ENCODE results near the gene FLYWCH2. TPM values are rescaled to one million over a fixed set of nuclear protein-coding genes. Genes with fewer than 3 reads are reported as not detected.

FLYWCH2 gene
- total and polyA plus RNA-seq, 2 experiments from 2014 or later: 30.9 to 45.0 TPM

- Mint-ChIP-seq H3K4me3 (peak overlapping the region; percentile 88), H3K36me3 (ENCODE audit: low read depth) (no peaks in the 10 kb centered on the region), H3K27ac (peak overlapping the region; percentile 85), H3K27me3 (ENCODE audit: insufficient read depth, low read depth, poor library complexity) (peaks cover 17% of the 10 kb centered on the region), H3K4me1 (peaks cover 17% of the 10 kb centered on the region), H3K9me3 (peaks cover 10% of the 10 kb centered on the region)
- TF ChIP-seq REST (IDR thresholded peaks at IDR 0.05; ENCODE audit: unreplicated experiment) (no peak), NANOG (IDR thresholded peaks at IDR 0.05; ENCODE audit: borderline replicate concordance) (no peak), STAT1 (IDR thresholded peaks at IDR 0.05; ENCODE audit: unreplicated experiment) (no peak)
- DNase-seq (ENCODE audit: low spot score) (no peak), ATAC-seq (peak; percentile 13)
- Histone ChIP-seq H3K4me1 (ENCODE audit: insufficient read depth) (no peaks in the 10 kb centered on the region; the same call in 1 of the 2 replicates), H3F3A (replicated peaks; ENCODE audit: low read depth) (peaks cover 4% of the 10 kb centered on the region; the same call in 1 of the 2 replicates), H3K27ac (ENCODE audit: low read depth) (0 out of 2 replicates have a peak overlapping the region, but pooled peaks have one; percentile 76), H3K4me3 (peak overlapping the region; percentile 99), H3K36me3 (ENCODE audit: insufficient read depth) (no peaks in the 10 kb centered on the region), H3K4me2 (peak overlapping the region; percentile 98), H3K27me3 (ENCODE audit: insufficient read depth) (no peaks in the 10 kb centered on the region), H2AFZ (peak overlapping the region; percentile 86; the same call in 1 of the 2 replicates), H4K20me1 (replicated peaks; ENCODE audit: insufficient read depth) (no peaks in the 10 kb centered on the region), H3K79me2 (replicated peaks; ENCODE audit: insufficient read depth) (no peaks in the 10 kb centered on the region), H3K9me2 (ENCODE audit: insufficient read depth) (no peaks in the 10 kb centered on the region)
Observed at GRCh38 chr16:2904922-2905240, 21.9 kb downstream of the FLYWCH2 start.

GRCh38 chr16:2905241-2905987 is 22.4 kb downstream of the FLYWCH2 start:
- Histone ChIP-seq H2AFZ (no peak overlapping the region), H3K4me3 (peak overlapping the region; percentile 99), H3K27ac (ENCODE audit: low read depth) (0 out of 2 replicates have a peak overlapping the region, but pooled peaks have one; percentile 76), H3K79me2 (replicated peaks; ENCODE audit: insufficient read depth) (no peaks in the 10 kb centered on the region), H3K4me1 (ENCODE audit: insufficient read depth) (no peaks in the 10 kb centered on the region; the same call in 1 of the 2 replicates), H3K27me3 (ENCODE audit: insufficient read depth) (no peaks in the 10 kb centered on the region), H3K4me2 (peak overlapping the region; percentile 98), H3F3A (replicated peaks; ENCODE audit: low read depth) (peaks cover 5% of the 10 kb centered on the region; the same call in 1 of the 2 replicates), H4K20me1 (replicated peaks; ENCODE audit: insufficient read depth) (no peaks in the 10 kb centered on the region), H3K36me3 (ENCODE audit: insufficient read depth) (no peaks in the 10 kb centered on the region), H3K9me2 (ENCODE audit: insufficient read depth) (no peaks in the 10 kb centered on the region)
- TF ChIP-seq CREB1 (CRISPR knock-in tag; IDR thresholded peaks at IDR 0.05; ENCODE audit: low read depth): peak; percentile 29
- TF ChIP-seq JUNB (IDR thresholded peaks at IDR 0.05; ENCODE audit: unreplicated experiment): no peak
- TF ChIP-seq ZNF114 (CRISPR knock-in tag; IDR thresholded peaks at IDR 0.05): no peak
- TF ChIP-seq NANOG (IDR thresholded peaks at IDR 0.05; ENCODE audit: borderline replicate concordance): no peak
- TF ChIP-seq EZH2phosphoT487 (IDR thresholded peaks at IDR 0.05; ENCODE audit: unreplicated experiment): no peak
- TF ChIP-seq REST (IDR thresholded peaks at IDR 0.05; ENCODE audit: unreplicated experiment): no peak
- TF ChIP-seq POLR2AphosphoS5 (IDR thresholded peaks at IDR 0.05; ENCODE audit: low read depth): peak; percentile 99
- TF ChIP-seq CTCF (conservative IDR thresholded peaks at IDR 0.05; ENCODE audit: low read depth in 2 of 2): no peak
- no peak for TF ChIP-seq STAT1 (IDR thresholded peaks at IDR 0.05; ENCODE audit: unreplicated experiment)
- TF ChIP-seq ETS1 (IDR thresholded peaks at IDR 0.05): 0 out of 2 replicates have a peak, but pooled peaks have one; percentile 23
- H3K4me3 Mint-ChIP-seq: peak overlapping the region; percentile 88
- peaks cover 10% of the 10 kb centered on the region for H3K9me3 Mint-ChIP-seq
- DNase-seq (ENCODE audit: low spot score) (peak; percentile 100), ATAC-seq (peak; percentile 80)
- no peaks in the 10 kb centered on the region for H3K36me3 Mint-ChIP-seq (ENCODE audit: low read depth)
- no peak overlapping the region for H3K27ac Mint-ChIP-seq
- peaks cover 17% of the 10 kb centered on the region for H3K4me1 Mint-ChIP-seq
- peaks cover 17% of the 10 kb centered on the region for H3K27me3 Mint-ChIP-seq (ENCODE audit: insufficient read depth, low read depth, poor library complexity)
